T-helper 22 cell (primary cell): Measurements from ENCODE around the gene PIP5KL1.
"Not testable (repeated sequence)": the region's sequence is repeated elsewhere in the genome, so short reads cannot be mapped to it uniquely, and the experiment has no call there.

Experiments
- DNase-seq: peaks from one replicate; pipeline ENCODE4 v3.0.0-alpha.2; 2020; ENCODE audit warnings: low read depth

Gene PIP5KL1

DNA sequence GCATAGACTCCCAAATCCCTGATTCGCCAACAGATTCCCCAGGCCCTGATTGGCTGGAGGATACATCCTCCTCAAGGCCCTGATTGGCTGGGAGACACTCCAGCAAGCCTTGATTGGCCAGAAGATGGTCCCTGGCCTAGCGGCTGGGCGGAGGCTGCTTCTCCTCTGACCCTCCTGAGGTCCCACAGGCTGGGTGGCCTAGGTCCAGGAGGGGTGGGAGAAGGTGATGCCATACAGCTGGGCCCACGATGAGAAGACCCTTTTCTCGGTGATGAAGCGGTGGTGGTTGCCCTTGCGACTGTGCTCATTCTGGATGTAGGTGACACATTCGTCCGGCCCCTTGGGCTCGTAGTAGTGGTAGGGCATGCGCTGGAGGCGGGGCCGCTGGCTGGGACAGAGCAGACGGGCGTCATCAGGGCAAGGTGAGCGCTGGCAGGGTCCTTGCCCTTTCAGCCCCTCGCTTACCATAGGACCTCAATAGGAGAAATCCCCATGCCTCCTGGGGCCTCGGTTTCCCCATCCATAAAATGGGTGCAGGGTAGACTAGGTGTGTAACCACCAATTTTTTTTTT, 44.1 kb downstream of the PIP5KL1 start:
- no peak for DNase-seq

DNA sequence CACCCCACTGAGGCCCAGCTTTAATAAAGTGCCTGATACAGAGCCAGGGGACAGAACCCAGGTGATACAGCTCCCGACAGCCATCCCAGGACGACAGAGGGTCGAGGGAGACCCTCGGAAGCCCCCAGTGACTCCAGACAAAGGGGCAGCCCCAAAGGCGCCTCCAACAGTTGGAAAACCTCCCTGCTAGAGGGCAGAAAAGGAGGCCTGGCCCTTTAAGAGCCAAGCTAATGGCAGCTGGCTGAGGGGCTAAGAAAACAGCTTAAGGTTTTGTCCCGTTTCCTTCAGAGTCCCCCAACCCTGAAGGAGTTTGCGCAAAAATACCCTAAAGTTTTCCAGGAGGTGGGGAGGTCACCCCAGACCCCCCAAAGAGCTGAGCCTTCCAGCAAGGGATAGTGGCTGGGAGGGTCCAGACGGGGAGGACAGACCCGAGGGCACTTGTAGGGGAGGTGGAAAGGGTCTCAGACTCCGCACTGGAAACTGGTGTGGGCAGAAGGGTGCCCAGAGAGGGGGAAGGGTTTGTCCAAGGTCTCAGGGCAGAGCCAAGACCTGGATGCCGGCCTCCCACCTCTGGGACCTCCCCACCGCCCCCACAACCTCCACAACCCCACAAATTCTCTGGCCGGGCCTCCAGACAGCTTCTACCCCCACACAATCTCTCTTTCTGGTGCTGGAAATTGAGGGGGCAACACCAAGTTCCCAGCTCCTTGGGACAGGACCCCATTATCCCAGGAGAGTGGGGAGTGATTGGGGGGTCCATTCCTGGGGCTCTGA, 44.9 kb downstream of the PIP5KL1 start:
- DNase-seq, result no peak

DNA sequence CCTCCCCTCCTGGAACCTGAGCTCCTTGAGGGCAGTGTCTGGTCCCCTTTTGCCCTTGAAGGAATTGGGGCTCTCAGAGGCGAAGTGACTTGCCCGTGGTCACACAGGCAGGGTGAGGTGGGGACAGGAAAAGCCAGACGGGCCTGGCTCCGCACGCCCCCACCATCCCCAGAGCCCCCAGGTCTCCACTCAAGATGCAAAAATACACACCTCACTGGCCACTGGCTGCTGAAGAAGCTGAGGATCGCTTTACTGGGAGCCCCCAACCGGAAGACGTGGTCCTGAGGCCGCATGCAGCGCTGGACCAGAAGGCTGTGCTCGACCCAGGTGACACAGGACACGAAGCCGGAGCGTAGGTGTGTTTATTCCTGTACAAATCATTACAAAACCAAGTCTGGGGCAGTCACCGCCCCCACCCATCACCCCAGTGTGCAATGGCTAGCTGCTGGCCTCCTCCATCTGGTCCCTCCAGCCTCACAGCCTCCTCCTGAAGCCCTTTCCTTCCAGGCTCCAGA, 45.5 kb downstream of the PIP5KL1 start:
- DNase-seq, result no peak

DNA sequence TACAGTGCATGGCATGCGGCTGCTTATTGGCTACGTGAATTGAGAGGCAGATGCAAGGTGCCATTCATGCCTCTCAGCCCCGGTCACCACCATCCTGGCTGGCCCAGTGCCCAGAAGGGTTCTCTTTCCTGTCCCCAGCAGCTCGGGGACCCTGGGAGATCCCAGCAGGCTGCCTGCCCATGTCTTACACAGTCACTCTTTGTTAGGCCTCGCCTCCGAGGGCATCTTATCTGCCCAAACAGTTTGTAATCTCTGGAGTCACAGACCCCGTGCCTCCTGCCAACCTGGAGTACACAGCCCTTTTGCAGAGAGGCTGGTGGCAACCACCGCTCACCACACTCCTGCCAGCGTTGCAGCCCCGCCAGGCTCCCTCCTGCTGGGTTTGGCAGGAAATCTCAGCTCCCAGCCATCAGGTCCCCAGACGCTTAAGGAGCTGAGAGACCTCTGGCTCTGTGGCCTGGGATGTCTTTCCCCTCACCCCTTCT, 46.1 kb downstream of the PIP5KL1 start:
- DNase-seq, result no peak

GRCh38 chr9:127883959-127884358, 46.6 kb downstream of the PIP5KL1 start:
- no peak for DNase-seq

DNA sequence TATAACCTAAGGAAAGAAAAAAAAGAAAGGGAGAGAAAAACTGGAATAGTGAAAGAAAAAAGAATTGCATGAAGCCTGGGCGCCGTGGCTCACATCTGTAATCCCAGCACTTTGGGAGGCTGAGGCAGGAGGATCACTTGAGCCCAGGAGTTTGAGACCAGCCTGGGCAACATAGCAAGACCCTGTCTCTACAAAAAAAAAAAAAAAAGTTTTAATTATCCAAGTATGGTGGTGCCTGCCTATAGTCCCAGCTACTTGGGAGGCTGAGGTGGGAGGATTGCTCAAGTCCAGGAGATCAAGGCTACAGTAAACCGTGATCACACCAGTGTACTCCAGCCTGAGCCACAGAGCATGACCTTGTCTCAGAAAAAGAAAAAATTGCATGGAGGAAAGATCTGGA, 48.9 kb downstream of the PIP5KL1 start:
- DNase-seq, result not testable (repeated sequence)

DNA sequence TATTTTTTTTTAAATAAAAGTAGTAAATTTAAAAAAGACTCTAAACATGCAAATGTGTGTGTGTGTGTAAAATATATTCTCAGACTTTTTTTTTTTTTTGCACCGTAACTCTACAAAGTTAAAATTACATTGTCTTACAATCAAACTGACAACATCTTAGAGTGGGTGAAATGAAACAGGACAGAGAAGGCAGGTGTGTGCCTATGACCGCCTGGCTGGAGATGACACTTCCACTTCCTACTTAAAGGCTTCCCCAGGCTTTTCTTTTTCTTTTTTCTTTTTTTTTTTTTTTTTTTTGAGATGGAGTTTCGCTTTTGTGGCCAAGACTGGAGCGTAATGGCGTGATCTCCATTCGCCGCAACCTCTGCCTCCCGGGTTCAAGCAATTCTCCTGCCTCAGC, 50.4 kb downstream of the PIP5KL1 start:
- no peak for DNase-seq

GRCh38 chr9:127878652-127879390, 51.8 kb downstream of the PIP5KL1 start:
- no peak for DNase-seq

GRCh38 chr9:127878001-127878651, 52.5 kb downstream of the PIP5KL1 start:
- no peak for DNase-seq

- no peak for DNase-seq
Observed at GRCh38 chr9:127877566-127877998, 53.0 kb downstream of the PIP5KL1 start, which contains the start of gene AK1. AK1 (minus strand) TSS chr9:127877675; CDS start chr9:127874617, 3,058 bp downstream.

DNA sequence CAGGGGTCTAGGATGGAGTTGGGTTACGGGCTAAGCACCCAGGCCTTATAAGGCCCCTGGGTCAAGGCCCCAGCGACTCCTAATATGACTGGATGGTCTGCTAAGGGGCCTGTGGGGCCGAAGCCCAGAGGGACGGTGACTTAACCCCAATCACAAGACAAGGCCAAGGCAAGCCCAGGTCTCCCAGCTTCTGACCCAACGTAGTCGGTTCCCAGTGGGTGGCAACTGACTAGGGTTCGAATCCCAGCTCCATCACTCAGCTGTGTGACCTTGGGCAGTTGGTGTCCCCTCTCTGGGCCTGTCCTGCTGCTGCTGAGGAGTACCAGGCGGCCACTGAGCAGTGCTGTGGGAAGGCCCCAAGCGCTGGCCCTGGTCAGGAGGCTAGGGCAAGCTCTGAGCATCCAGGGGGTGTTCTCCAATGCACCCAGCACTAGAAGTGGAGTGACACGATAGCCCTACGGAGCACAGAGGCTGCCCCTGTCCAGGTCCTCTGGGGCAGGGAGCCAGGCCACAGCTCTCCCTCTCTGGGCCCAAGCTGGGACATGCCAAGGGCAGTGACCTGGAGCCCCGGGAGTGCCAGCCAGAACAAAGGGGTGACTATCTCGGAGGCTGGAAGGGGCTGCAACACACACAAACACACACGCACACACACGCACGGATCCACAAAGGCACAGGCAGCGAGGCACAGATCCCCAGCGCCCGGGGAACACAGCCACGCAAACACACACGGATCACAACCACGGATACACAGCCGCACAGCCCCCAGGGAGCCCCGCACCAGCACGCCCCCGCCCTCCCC, 53.6 kb downstream of the PIP5KL1 start:
- no peak for DNase-seq

DNA sequence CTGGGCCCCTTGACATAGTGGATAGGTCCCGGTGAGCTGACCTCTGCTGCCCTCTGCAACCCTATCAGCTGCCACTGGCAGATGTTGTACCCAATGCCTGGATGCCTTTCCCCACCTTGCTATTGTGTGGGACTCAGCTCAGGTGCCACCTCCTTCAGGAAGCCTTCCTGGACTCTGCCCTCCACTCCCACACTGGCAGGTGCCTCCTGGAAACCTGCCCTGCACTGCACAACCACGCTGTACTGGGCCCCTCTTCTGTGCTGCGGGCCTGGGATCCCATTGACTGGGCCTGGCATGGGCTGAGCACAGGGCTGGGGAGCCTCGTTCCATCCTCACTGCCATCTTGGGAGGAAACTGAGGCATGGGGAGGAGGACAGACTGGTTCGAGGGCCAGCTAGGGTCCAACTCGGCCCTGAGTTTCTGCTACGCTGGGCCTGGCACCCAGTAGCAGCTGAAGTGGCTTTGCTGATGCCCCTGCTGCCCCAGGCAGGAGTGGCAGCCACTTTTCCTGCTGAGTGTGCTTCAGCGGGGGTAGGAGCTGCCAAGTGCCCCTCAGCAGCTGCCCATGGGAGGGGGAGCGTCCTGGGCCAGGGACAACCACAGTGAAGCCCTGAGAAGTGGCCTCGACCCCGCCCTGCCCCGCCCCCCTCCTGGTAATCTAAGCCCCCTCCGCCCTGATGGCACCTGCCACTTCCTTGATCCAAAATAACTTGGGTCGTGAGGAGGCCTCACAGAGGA, 54.4 kb downstream of the PIP5KL1 start:
- no peak for DNase-seq

DNA sequence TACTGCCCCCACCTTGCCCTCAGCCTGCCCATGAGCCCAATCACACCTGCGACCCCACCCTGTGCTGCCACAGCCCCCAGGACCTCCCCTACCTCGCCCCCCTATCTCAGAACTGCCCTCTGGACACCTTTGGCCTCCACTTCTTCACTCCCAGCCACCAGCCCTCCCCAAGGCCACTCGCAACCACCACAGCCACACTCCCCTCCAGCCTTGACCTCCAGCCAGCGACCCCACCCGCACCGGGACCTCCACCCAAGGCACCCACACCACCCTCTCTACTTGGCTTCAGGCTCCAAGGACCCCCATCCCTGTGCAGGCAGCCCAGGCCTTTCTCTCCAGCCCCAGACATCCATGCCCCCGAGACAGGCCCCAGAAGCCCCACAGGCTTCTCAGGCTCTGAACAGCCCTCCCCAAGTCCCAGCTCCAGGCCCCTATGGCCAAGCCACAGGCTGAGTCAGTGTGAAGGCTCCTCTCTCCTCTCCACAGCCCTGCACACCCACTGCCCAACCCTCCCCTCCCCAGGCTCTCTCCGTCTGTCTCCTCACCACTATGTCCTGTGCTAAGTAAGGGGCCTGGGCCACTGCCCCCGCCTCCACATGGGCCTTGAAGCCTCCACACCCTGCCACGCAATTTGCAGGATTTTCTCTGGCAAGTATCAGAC, 55.1 kb downstream of the PIP5KL1 start:
- DNase-seq, result no peak

DNA sequence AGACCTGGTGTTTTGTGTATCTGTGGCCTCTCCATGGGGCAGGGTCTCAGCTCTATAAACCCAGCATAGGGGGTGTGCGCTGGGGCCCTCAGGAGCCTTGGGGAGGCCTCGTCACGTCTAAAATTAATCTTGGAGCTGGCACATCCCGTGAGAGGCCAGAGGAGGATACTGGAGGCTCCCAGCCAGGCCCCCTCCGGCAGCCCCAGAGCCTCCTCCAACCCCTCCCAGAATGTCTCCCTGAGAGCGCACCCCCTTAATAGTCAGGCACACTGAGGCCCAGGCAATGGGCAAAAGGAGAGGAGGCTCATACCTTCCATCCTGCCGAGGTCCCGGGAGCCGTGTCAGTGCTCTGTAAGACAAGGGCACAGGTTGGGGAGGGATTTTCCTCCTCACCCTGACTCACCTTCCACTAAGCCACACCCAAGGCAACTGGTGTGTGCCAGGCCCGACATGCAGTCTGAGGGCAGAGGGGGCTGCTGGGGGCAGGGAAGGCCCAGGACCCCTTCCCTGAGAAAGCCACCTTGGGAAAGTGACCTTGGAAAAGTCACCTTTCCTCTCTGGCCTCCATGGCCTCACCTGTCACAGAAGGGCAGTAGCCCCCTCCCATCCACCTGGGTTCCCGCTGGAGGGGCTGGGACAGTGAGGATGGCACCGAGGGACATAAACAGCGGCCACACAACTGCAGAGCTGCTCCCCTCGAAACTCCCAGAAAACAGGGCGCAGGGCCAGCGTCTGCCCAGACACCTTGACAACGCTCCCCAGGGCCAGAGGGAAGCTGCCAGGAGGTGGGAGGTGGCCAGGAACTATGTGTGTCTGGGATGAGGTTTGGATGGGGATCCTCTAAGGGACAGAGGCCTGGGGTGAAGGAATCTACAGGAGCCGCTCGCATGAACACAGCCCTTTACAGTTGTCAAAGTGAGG, 56.0 kb downstream of the PIP5KL1 start:
- no peak for DNase-seq

GRCh38 chr9:127873886-127874285, 56.7 kb downstream of the PIP5KL1 start:
- DNase-seq, result no peak

- no peak for DNase-seq
Observed at GRCh38 chr9:127873223-127873691, 57.3 kb downstream of the PIP5KL1 start.

- DNase-seq, result no peak
Observed at GRCh38 chr9:127872369-127873222, 58.0 kb downstream of the PIP5KL1 start.

DNA sequence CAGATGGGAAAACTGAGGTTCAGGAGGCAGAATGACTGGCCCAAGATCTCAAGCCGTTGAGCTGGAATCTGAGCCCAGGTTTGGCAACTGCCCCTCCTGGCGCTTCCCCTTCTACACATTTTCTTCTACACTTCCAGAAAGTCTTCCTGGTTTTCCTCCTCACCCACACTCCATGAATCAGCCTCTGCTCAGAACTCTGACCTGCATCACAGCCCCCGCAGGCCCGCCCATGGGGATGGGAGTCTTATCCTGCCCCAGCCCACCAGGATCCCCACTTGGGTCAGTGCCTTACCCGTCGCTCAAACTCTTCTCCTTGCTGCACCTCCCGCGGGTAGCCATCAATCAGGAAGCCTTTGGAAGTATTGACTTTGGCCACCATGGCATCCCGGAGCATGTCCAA, 59.0 kb downstream of the PIP5KL1 start:
- no peak for DNase-seq
